MM.1S (cell line): Measurements from ENCODE around the gene GATC.

Source experiments
- EZH2phosphoT487 ChIP-seq: fragments of 300-600 bp; sonication (generic); IDR thresholded peaks from 2 replicates; pipeline ENCODE4 v1.6.1; 2018; ENCODE audit warnings: antibody characterized with exemption, low read length
- TF ChIP-seq, protein P1 (sequence below): fragments of 300-600 bp; sonication (generic); IDR thresholded peaks from 2 replicates; pipeline ENCODE4 v1.5.1; 2016; ENCODE audit warnings: antibody characterized with exemption, low read length, mixed read lengths

GRCh38 chr12:120490833-120491512 is 44.7 kb downstream of the GATC start:
- TF ChIP-seq, protein P1, sequence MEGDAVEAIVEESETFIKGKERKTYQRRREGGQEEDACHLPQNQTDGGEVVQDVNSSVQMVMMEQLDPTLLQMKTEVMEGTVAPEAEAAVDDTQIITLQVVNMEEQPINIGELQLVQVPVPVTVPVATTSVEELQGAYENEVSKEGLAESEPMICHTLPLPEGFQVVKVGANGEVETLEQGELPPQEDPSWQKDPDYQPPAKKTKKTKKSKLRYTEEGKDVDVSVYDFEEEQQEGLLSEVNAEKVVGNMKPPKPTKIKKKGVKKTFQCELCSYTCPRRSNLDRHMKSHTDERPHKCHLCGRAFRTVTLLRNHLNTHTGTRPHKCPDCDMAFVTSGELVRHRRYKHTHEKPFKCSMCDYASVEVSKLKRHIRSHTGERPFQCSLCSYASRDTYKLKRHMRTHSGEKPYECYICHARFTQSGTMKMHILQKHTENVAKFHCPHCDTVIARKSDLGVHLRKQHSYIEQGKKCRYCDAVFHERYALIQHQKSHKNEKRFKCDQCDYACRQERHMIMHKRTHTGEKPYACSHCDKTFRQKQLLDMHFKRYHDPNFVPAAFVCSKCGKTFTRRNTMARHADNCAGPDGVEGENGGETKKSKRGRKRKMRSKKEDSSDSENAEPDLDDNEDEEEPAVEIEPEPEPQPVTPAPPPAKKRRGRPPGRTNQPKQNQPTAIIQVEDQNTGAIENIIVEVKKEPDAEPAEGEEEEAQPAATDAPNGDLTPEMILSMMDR: no peak
- TF ChIP-seq EZH2phosphoT487: no peak
